HG03135 (cell line): ENCODE data around the gene PHAX.
A peak's percentile ranks its signal among the peaks of the same experiment; 100 is the strongest.
"Not testable (repeated sequence)": the region's sequence is repeated elsewhere in the genome, so short reads cannot be mapped to it uniquely, and the experiment has no call there.

ENCODE experiments used
- ATAC-seq: cut with Tn5 transposase; IDR thresholded peaks from one replicate; pipeline ENCODE4 v1.9.1; 2021; ENCODE audit warnings: mild to moderate bottlenecking, moderate library complexity; ENCODE audit not compliant: unreplicated experiment

The PHAX gene

DNA sequence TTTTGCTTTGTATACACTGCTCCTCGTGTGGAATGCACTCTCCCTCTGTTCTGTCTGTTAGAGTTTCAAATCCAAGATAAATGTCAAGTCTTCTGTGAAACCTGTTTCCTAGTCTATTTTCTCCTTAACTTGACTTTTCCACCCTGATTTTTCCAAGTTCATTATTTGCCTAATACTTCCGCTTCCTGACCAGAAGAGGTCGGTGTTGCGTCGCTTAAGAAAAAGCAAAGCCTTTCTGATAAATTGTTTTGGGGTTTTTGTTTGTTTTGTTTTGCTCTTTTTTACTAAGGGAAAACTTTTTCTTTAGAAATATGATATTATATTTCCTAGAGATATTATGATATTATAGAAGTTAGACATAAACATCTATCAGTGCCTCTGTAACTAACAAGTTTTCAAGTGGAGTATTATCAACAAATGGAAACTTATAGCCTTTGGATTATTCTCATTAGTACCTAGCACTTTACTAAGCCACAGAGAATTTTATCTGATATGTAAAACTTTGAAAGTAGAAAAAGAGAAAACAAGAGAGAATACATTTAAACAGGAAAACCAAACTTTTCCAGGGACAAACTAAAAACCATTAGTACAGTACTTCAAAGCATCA is 55.8 kb downstream of the PHAX start:
- ATAC-seq: no peak

- no peak for ATAC-seq
Measured at GRCh38 chr5:126658561-126658960, 57.8 kb downstream of the PHAX start.

- no peak for ATAC-seq
Measured at GRCh38 chr5:126659805-126660482, 59.2 kb downstream of the PHAX start.

- ATAC-seq: no peak
Measured at GRCh38 chr5:126664586-126664985, 63.8 kb downstream of the PHAX start.

- ATAC-seq: not testable (repeated sequence)
Measured at GRCh38 chr5:126670109-126670508, 69.4 kb downstream of the PHAX start.

DNA sequence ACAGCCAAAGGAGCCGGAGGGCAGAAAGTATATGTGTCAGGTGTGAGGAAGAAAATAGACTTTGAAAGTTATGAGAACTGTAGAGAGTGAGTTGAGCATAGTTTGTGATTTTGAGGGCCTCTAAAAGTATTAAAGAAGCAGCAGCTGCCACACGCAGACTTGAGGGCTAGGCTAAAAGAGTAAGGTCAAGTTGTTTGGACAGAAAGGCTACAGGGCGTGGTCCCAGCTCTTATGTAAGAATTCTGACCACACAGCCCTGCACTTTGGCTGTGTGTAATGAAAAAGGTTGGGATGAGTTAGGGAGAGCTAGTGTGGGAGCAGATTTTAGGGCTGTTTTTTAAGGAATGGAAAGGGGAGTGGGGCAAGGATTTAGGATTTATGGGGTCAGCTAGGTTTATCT is 70.9 kb downstream of the PHAX start:
- ATAC-seq: not testable (repeated sequence)

DNA sequence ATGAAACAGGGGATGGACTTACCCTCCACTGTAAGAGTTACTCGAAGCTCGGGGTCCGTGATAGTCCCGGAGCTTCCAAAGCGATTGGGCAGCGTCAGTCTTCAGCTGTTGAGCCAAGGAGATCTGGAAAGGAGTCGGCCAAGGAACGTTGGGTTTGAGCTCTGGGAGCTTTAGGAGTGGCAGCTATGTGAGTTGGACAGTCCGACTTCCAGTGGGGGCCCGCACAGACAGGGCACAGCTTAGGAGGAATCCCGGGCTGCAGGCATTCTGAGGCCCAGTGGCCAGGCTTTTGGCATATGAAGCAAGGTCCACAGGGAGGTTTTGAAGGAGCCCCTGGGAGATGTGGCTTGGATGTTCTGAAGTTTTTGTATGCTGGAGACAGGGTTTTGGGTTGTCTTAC is 72.7 kb downstream of the PHAX start:
- no peak for ATAC-seq

DNA sequence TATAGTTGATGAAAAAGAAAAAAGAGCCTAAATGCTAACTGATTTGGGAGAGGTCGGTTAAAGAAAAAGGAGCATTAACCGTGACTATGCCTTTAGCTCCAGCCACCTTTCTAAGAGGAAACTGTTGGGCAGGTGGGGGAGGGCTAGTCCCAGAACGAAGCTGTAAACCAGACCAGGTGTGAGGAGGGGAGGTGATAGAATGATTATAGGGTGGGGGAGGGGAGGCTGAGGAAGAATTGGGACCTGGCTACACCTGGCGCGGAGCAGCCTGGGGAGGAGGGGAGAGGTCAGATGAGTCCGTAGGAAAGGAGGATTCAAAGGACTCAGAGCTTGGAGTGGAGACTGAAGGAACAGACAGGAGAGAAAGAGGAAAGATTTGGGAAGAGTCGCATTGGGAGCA is 73.4 kb downstream of the PHAX start:
- no peak for ATAC-seq

GRCh38 chr5:126675338-126675737 is 74.6 kb downstream of the PHAX start:
- ATAC-seq: no peak

GRCh38 chr5:126676195-126676624 is 75.5 kb downstream of the PHAX start:
- ATAC-seq: peak; percentile 68
